ENCODE results near the gene STAT3.

- TF ChIP-seq CTCF (IDR thresholded peaks at IDR 0.05; ENCODE audit: low read depth, low read length, poor library complexity, severe bottlenecking): no peak
- TF ChIP-seq EZH2phosphoT487 (IDR thresholded peaks at IDR 0.05; ENCODE audit: borderline replicate concordance, low read length): no peak
Observed at GRCh38 chr17:42413464-42414040, 25.3 kb upstream of the STAT3 start.

Data from DOHH2 (cell line).